Astrocyte of the cerebellum (primary cell): ENCODE data around the gene CELF3.

Experiments
- DNase-seq: peaks from one replicate; pipeline ENCODE4 v3.0.0-alpha.2; 2011; ENCODE audit warnings: low read depth
- H3K4me3 ChIP-seq: 2 replicates; pipeline ENCODE4 v1.5.1; 2011; ENCODE audit warnings: mild to moderate bottlenecking, low read depth, low read length, moderate library complexity
- in situ Hi-C: cut with HindIII; loops from 2 replicates; pipeline ENCODE4 v1.10.0; 2017; ENCODE audit warnings: low sequenced_read_pairs
- TF ChIP-seq, protein P1 (sequence below): IDR thresholded peaks from 2 replicates; pipeline ENCODE4 v1.5.1; 2012; ENCODE audit warnings: low read length, low read depth, moderate library complexity, mild to moderate bottlenecking; ENCODE audit errors: missing control alignments

CELF3 gene

DNA sequence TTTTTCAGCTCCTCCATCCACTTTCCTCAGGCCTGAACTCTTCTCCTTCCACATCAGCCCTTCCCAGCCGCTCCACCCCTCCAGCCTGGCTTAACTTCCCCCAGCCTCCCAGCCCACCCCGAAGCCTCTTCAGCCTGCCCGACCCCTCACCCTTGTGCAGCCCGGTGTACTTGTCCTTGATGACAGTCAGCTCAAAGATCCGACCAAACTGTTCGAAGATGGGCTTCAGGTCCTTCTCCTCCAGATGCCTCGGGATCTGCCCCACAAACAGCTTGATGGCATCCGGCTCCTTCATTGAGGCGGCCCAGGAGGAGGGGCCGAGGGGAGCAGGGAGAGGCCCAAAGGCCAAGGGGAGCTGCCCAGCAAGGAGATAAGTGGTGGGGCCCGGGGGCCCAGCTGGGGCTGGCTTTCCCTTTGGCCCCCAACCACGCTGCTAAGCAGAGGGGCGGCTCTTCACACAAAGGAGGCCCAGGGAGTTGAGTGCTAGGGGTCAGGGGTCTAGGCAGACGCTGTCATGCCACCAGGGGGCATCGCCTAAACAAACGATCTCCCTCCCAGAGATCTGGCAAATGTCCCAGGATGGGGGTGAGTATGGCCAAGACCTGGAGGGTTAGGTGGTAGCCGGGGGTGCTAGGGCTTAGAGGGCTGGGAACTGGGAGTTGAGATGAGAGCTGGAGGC, 738 bp downstream of the CELF3 start:
- H3K4me3 ChIP-seq, result no peak overlapping the region
- TF ChIP-seq, protein P1, sequence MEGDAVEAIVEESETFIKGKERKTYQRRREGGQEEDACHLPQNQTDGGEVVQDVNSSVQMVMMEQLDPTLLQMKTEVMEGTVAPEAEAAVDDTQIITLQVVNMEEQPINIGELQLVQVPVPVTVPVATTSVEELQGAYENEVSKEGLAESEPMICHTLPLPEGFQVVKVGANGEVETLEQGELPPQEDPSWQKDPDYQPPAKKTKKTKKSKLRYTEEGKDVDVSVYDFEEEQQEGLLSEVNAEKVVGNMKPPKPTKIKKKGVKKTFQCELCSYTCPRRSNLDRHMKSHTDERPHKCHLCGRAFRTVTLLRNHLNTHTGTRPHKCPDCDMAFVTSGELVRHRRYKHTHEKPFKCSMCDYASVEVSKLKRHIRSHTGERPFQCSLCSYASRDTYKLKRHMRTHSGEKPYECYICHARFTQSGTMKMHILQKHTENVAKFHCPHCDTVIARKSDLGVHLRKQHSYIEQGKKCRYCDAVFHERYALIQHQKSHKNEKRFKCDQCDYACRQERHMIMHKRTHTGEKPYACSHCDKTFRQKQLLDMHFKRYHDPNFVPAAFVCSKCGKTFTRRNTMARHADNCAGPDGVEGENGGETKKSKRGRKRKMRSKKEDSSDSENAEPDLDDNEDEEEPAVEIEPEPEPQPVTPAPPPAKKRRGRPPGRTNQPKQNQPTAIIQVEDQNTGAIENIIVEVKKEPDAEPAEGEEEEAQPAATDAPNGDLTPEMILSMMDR, result no peak
- DNase-seq, result no peak
- in situ Hi-C loops, result no loop called here

DNA sequence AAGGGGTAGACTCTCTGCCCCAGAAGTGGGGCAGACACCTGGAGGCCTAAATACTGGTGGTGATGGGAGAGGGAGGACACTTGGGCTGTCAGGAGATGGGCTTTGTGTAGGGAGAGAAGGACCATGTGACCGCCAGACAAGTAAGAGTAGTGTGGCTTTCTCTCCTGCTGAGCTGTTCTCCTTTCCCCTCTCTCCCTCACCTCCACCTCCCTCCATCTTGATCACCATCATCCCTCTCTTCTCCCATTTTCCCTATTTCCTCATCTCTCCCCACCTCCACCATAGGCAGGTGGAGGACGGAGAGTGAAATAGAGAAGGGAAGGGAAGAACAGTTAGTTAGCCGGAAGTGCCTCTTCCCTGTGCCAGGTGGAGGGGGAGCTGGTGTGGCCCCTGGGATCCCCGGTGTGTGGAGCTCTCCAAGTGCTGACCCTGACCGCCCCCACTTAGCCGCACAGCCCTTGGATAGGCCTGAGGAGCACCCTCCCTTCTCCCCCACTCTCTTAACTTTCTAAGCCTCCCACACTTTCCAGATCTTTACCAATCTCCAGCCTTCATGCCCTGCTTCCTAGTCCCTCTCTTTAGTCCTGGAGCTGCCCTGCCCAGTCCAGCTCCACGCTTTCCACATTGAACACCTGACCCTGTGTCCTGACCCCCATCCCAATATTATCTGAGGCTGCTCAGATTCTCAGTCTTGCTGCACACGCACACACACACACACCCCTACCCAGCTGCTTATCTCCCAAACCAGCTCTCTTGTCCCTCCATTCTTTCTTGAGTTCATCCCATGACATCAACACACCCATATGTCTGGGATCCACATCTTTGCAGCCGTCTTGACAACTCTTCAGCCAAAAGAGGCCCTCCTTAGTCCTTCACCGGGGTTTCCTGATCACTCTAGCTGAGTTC, 1.5 kb downstream of the CELF3 start:
- TF ChIP-seq, protein P1, result no peak
- H3K4me3 ChIP-seq, result no peak overlapping the region
- in situ Hi-C loops, result no loop called here
- no peak for DNase-seq

DNA sequence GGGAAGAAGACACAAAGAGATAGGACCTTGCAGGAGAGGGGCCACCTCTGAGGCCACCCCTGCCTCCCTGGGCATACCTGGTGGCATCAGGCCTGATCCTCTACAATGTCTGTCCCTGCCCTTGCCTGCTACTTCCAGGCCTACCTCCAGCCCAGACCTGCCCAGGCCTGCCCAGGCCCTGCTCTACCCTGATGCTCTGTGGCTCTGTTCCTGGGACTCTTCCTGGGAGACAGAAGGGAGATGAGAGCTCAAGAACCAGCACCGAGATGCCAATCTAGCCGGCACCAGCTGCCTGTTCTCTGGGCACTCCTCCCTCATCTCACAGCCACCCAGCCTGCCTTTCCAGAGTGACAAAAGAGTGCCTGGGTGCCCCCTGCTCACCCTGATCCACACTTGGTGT, 2.7 kb downstream of the CELF3 start:
- TF ChIP-seq, protein P1, result no peak
- DNase-seq, result no peak
- in situ Hi-C loops, result no loop called here

DNA sequence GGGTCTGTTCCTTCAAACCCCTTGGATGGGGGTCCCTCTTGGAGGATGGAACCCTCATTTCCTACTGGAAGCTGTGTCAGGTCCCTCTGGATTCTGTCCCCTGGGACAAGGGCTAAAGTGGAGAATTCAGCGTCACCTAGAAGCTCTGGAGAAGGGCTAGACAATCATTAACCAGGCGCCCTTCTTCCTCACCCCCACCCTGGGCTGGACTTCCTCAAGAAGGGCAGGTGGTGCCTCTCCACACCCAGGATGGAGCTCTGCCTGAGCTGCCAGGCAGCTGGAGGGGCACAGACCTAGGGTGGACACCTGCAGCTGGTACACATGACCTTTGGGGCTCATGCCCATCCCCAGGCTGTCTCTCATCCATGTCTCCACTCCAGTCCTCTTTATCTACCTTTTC, 3.6 kb downstream of the CELF3 start:
- DNase-seq, result no peak
- no peak overlapping the region for H3K4me3 ChIP-seq
- TF ChIP-seq, protein P1, result no peak
- in situ Hi-C loops, result no loop called here

More for the DNA sequence above, 2.7 kb downstream of the CELF3 start:
- H3K4me3 ChIP-seq, result no peak overlapping the region

DNA sequence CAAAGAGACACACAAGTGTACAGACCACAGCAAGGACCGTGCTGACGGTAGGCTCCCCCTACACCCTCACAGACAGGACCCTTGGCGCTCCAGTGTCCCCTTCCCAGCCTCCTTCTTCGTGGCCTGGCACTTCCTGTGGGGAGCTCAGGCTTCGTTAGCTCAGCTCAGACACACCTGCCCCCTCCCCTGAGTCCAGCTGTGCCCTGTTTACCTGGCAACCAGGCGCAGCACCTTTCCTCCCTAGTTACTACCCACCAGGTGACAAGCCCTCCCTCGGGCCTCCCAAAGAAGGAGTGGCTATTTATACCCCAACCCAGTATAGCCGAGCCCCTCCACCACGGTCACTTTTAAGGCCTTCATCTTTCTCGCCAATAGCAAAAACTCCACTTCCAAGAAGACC, 4.7 kb downstream of the CELF3 start:
- H3K4me3 ChIP-seq, result no peak overlapping the region
- TF ChIP-seq, protein P1, result no peak
- in situ Hi-C loops, result no loop called here
- DNase-seq, result no peak

DNA sequence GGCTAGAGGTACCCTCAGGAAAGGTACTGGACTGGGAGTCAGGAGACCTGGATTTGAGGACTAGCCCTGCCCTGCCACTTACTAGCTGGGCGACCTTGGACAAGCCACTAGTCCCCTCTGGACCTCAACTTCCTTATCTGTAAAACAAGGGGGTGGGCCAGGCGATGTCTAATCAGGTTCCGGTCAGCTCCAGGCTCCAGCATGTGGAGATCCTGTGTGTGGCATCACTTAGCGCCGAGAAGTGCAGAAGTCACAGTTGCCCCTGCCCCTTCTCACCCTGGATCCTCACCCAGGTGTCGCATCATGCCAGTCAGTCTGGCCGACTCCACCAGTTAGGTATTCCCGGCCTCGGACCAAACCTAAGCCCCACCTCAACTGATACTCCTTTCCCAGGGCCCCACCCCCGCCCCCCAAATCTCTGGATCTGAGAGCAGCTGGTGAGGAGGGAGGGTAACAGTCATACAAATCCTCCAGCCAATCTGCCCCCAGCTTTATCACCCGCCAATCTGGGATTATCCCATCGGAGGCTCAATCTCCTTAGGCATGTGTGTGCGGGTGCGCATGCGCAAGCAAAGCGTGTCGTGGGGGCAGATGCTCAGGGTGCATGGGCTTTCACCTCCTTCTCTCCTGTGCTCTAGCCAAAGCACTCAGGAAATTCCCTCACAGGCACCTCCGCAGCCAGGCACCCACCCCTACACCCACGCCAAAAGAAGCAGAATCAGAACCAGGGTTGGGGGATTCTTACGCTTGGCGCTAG, 5.4 kb downstream of the CELF3 start:
- in situ Hi-C loops, result no loop called here
- TF ChIP-seq, protein P1, result no peak
- no peak overlapping the region for H3K4me3 ChIP-seq
- DNase-seq, result no peak
